HT-29 (cell line): ENCODE measurements around the gene ECE1. TPM values are rescaled to one million over a fixed set of nuclear protein-coding genes. Genes with fewer than 3 reads are reported as not detected.

Experiments
- DNase-seq: peaks from one replicate; pipeline ENCODE4 v3.0.0-alpha.2; 2015; ENCODE audit warnings: low spot score
- total RNA-seq: library from RNA; depleted of rRNA; stranded (reverse); fragments of >200 nt; shearing (Covaris generic); gene quantifications from 2 replicates; pipeline ENCODE4 v1.2.3, GENCODE V29; 2014

ECE1 gene
- total RNA-seq, 1 experiment from 2014 or later = 77.6 TPM

DNA sequence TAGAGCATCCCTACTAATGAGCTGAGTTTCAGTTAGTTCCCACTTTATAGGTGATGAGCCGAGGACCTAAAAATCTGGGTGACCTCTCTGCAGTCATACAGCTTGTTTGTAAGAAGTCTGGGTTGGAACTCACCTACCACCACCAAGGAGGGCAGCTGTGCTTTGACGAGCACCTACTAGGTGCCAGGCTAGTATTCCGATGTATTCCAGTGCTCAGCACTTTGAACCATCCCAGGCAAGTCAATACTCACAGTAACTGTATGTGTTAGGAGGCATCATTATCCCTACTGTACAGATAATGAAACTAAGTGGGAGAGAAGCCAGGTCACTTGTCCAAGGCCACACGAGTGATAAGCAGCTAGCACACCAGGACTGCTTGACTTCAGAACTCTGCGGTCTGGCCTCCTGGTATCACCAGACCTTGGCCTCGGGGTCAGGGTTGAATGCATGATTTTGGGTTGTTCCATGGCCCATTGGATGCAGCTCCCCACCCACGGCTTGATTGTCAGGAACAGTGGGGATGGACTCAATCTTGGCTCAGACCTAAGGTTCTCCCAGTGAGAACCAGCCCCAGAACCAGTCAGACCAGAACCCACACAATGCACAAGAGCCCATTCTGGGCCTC is 20.7 kb downstream of the ECE1 start:
- DNase-seq = no peak

DNA sequence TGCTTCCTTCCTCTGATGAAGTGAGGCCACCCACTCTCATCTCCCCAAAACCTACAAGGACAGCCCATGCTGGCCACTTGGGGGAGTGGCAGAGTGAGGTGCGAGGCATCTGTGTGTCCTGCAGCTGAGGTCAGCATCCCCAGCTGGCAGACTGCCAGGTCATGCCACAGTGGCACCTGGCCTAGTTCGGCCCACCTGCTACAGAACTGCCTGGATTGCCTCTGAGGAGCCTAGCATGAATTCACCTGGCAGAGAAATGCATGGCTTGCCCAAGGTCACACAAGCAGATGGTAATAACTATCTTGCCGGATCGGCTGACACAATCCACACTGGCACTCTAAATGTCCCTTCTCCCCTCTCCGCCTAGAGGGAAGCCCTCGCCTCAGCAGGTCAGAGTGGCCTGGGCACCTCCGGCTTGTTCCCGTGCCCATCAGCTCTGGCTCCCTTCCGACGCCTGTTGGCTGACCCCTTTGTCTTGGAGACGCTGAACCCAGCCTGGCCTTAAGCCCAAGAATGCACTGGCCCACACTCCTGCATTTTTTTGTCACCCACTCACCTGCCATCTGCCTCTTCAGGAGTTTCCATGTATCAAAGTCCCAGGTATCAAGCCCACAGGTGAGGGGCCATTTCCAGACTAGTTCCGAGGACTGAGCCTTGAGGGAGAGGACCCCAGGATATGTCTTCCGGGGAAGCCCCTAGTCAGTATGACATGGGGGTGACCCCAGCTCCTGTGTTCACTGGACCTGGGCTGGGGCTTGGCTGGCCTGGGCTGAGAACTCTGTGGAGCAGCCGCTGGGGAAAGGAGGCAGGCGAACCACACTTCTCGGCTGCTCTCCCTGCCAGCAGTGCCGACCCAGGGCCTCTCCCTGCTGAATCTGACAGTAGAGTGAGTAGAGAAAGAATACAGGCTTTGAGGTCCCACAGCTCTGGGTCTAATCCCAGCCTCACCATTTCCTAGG is 21.7 kb downstream of the ECE1 start:
- peak; percentile 54 for DNase-seq

DNA sequence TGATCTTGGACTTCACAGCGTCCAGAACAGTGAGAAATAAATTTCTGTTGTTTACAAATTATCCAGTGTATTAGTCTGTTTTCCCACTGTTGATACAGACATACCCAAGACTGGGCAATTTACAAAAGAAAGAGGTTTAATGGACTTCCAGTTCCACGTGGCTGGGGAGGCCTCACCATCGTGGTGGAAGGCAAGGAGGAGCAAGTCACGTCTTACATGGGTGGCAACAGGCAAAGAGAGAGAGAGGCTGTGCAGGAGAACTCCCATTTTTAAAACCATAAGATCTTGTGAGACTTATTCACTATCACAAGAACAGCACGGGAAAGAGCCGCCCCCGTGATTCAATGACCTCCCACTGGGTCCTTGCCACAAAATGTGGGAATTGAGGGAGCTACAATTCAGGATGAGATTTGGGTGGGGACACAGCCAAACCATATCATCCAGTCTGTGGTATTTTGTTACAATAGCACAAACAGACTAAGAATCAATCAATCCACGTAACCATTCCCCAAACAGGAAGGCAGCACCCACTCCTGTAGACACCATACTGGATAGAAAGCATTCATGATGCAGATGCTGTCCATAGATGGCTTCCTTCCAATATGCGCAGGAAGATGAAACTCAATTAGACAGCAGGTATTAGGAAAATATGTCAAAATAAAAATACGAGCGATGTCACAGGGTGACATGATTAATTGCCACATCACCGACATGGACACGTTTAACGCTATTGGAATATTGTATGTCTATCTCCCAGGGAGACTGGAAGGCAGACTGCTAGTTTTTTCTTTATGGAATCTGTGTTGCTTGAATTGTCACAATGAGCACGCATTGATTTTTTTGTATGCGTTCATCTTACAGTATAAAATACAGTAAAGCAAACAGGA is 22.8 kb downstream of the ECE1 start:
- no peak for DNase-seq

DNA sequence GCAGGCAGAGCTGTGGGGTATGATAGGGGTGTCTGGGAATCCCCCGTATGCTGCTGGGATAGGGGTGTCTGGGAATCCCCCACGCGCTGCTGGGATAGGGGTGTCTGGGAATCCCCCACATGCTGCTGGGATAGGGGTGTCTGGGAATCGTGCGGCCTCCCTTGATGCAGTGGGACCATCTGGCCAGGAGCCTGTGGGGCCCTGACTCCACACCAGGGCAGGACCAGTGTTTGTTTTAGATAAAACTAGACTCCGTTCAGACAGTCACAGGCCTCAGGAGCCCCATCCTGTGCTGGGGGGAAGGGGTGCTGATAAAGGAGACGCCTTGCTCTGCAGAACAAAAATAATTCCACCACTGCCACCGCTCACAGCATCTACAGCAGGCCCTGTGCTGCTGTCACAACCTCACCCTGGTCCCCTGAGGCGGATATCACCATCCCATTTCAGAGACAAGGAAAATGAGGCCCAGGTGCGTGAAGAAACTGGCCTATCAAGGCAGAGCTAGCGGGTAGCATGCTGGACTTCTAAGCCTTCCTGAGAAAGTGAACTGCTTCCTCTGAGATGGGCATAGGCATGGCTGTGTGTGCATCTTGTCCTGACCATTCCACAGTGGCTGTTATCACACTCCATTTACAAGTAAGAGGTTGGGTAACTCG is 24.0 kb downstream of the ECE1 start:
- no peak for DNase-seq

DNA sequence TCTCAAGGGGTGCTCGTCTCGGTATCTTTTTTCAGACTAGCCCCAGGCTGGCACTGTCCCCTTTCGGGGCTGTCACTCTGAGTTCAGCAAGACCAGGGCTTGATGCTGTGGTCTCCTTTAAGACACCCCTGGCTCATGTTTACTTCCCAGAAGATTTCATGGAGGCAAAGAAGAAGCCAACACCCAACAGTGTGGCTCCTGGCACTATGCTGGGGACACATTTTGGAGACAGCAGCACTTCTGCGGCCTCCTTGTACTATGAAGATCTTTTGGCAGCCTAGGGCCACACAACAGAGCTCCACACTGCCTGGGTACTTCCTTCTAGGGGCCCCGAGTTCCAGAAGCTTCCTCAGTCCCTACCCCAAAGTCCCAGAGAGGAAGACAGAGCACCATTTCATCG is 24.6 kb downstream of the ECE1 start:
- no peak for DNase-seq

DNA sequence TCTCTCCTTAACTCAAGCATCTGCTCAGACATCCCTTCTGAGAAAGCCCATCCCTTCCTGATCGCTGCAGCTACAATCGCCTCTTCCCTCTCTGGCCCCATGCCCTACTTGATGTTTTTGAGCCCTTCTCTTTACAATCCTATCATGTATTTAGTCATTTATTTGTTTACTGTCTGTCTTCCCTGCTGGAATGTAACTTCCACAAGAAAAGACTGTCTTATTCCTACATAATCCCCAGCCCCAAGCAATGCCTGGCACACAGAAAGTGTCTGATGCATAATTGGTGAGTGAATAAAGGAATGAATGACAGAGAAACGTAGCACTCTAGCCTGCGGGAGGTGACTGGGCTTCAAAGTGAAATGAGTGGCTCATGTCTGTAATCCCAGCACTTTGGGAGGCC is 25.4 kb downstream of the ECE1 start:
- no peak for DNase-seq

DNA sequence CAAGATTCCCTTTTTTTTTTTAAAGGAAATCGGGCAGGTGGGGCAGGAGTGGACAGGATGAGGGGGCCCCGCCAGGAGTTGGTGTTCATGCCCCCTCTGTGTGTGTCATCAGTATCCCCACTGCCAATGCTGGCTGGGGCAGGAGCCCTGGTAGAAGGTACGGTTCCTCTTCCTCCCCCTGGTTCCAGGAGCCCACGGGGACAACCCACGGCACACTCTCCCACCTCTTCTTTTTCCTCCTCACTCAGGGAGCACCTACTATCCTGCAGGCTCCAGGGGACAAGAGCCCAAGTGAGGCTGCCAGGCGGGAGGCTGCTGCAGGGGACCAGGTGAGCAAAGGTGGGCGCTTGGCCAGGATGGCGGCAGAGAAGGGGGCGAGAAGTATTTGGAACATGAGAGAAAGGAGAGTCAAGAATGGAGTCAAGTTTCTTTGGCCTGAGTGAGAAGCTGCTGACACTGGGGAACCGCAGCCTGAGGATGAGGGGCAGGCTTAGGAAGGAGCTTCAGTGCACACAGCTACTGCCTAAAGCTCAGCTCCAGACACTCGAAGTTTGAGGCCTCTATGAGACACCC is 26.5 kb downstream of the ECE1 start:
- DNase-seq = no peak

DNA sequence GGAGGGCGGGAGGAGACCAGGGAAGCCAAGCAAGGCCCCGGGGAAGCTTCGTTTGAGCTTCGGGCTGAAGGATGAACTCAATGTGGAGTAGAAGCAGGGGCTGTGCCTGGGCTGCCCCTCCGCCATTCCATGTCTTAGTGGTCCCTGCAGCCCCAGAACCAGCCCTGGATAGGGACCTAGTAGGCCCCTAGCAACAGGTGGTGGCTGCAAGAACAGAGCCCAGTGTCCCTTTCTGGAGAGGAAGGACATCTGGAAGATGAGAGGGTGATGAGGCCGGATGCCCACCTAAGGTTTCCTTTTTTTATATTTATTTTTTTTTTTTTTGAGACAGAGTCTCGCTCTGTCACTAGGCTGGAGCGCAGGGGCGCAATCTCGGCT is 27.2 kb downstream of the ECE1 start:
- DNase-seq = no peak

DNA sequence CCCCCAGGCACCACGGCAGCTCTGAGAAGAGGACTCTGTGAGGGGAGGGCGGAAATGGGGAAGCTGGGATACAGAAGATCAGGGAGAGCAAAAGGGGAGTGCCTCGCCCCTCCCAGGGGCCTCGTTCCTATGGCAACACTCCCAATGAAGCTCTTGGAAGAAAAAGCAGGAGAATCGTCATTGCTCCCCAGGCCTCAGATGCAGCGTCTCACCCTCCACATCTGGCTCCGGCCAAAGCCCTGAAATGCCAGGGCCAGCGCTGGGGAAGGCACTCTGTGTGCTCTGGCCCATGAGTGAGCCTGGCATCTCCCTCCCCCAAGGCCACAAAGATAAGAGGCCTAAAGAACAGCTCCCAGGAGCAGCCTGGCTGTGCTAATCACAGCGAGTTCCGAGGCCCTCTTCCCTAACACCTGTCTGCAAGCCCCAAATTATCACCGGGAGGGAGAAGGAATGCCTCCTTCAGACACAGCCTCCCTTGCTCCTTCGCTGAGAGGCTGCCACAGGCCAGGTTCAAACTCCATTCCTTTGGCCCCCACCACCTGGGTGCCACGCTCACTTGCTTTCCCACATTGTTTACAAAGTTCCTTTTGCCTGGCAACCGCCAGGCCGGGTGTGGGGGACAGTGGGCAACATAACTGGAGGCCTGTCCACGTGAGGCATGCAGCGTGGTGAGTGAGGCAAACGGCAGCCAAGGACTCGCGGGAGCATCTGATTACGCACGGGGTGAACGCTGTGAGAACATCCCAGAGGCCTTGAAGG is 27.8 kb downstream of the ECE1 start:
- peak; percentile 69 for DNase-seq

DNA sequence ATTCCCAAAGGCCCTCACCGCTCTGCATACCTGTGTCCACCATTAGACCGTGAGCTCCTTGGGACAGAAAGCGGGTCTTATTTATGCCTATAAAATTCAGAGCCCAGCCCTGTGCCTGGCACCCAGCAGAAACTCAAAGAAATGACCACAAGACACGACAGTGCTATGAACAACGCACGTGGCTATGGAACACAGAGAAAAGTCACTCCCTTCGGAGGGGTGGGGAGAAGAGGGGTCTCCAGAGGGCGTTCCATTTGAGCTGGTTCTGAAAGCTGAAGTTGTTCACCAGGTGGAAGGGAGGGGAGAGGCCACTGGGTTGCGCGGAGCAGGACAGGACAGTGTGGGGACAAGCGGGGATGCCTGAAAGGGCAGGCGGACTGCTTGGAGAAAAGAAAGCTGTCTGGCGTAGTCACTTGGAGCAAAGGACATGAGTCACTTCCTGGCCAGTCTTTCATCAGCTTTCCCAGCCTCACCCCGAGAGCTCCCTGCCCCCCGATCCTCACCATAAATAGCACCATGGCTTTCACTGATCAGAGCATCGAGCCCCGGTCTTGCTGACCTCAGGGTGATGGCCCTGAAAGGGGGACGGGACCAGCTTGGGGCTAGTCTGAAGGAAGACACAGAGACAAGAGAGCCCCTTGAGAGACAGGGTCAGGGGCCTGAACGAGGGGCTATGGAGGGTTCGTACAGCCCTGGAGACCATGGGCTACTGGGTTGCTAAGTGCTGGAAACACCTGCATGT is 28.5 kb downstream of the ECE1 start:
- peak; percentile 87 for DNase-seq

DNA sequence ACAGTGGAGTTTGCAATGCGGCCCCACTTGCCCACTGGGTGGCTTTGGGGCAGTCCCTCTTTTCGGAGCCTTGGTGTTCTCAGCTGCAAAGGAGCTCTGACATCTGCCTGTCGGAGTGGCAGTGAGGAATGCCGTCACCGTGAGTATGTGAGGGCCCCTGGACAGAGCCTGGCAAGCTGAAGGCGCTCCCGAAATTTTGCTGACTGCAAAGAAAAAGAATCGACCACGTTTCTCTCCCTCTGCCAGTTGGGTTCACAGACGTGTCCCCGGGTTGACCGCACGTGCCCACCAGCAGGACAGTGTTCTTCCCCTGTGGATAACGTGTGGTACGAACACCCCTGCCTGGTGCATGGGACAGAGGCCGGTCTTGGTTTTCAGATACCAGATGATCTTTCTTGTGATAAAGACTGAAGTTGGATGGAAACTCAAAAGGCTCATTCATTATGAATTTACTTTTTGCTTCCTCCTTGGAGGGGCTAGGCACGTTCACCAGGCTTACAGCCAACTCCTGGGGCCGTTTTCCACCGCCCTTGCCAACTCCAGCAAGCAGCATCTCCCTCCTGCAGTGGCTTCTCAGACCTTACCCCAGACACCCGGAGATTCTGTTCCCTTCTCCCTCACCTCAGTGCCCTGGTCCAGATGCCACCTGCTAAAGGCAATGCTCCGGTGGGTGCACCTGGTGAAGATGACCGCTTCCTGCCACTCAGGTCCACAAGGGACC is 29.7 kb downstream of the ECE1 start:
- DNase-seq = no peak

DNA sequence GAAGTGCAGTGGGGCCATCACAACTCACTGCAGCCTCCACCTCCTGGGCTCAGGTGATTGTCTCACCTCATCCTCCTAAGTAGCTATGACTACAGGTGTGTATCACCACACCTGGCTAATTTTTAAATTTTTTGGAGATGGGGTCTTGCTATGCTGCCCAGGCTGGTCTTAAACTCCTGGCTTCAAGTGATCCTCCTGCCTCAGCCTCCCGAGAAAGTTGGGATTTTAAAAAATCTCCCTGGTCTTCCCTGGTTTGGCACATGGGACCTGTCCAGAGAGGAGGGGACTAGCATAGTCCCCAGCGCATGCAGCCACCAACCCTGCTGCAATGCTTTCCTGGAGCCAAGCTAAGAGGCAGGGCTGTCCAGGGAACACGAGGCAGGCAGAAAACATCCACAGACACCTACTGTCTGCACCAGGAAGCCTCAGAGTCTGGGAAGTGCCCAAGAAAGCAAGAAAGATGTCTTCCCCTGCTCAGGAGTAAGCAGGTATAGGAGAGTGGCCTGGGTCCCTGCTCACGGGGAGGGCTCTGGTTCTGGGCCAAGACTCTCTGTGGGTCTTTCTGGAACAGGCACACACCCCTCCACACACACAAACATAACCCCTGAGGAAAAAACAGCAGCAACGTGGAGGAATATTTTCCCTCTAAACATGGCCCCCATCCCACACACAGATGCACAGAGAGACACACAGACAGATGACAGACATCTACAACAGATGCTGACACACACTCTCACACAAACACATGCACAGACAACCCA is 30.8 kb downstream of the ECE1 start:
- DNase-seq = no peak

DNA sequence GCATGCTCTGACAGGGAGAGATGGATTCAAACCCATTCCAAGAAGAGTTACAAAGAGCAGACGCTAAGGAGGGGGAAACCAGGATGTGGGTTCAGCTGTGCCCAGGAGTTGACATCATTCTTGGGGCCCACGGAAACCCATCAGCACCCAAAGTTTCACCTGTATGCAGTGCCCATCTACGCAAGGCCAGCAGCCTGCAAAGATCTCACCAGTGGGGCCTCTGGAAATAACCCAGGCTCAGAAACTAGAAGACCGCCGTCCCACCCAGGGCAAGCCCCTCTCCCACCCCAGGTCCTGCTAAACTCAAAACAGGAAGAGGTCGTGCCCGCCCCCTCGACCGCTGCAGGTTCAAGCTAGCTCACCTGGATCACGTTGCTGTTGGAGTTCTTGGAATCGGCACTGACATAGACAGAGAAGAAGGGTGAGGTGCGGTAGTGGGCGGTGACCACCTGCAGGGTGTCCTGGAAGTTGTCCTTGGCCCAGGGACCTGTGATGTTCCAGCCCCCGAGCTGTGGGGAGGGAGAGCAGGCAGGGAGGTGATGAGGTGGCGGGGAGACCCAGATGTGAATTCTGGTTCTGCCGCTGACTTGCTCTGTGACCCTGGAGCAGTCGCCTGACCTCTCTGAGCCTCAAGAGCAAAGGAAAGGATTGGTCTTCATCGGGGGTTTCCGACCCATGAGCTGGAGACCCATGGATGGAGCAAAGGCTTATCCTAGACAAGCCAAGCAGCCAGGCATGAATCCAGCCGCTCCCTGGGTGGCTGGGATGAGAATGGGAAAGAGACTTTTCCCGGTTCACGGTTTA is 31.7 kb downstream of the ECE1 start:
- no peak for DNase-seq

DNA sequence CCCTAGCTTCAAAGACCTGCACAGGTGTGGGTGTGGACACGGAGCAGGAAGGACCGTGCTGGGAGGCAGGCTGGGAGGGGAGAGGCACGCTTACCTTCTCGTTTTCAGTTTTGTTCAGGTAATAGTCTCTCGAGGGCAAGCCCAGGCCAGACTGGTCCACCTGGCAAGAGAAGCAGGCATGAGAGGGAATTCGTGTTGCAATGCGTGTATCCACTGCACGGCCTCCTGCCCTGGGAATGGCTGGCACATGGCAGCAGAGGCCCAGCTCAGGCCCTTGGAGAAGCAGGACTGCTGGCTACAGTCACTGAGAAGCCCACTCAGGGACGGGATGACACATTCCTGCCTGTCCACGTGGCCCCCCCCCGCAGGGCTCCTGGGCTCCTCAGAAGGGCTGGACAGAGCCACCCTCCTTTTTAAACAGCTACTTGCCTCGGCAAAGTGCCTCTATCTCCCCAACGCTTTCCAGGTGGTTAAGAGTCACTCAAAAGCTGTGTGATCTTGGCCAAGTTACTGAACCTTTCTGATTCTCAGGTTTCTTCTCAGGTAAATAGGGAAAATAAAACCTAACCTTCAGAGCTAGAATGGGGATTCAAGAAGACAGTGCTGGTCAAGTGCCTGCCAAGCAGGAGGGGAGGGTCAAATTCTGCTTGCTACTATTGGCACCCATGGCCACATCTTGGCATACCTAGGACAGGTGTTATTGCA is 32.7 kb downstream of the ECE1 start:
- no peak for DNase-seq

DNA sequence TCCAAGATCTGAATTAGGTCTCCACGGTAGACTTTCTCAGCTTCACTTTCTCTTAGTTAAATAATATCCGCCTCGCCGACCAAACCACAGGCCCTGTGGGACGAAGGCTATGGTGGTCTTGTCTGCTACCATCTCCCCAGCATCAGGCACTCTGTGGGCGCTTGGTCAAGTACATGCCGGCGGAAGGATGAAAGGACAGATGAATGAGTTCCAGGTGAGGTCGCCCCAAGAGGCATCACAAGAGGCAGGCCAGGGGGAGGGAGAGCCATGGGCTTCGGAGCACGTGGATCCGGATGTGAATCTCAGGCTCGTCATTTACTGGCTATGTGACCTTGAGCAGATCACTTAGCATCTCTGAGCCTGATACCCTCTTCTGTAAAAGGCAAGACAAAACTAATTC is 33.5 kb downstream of the ECE1 start:
- DNase-seq = no peak

DNA sequence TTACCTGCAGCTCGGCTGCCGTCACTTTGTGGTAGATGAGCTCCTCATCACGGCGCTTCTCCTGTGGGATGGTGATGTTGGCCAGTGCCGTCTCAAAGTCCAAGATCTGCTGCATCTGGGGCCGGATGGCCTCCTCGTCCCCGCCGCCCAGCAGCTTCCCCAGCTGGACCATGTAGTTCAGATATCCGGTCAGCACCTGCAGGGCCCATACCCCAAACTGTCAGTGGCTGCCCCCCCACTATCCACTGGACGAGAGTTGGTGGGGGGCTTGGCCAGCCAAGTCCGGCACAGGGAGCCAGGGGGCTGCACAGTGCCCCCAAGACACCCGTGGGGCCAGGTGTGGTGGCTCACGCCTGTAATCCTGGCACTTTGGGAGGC is 34.3 kb downstream of the ECE1 start:
- no peak for DNase-seq
